Lower leg skin (tissue), 3 donors: ENCODE measurements around the gene AGPAT2.

Experiments
- POLR2A ChIP-seq, 2 donors: fragments of 450-650 bp; IDR thresholded peaks; one replicate each; pipeline ENCODE4 v1.6.1; 2016 to 2017; ENCODE audit warnings: antibody characterized with exemption in 2 of 2, mild to moderate bottlenecking in 1 of 2, moderate library complexity in 1 of 2
- TF ChIP-seq, protein P1 (sequence below), 3 donors: fragments of 450-650 bp; IDR thresholded peaks; one replicate each; pipeline ENCODE4 v1.5.1; 2016; ENCODE audit warnings: antibody characterized with exemption in 3 of 3, mild to moderate bottlenecking in 3 of 3, moderate library complexity in 2 of 3

- TF ChIP-seq, protein P1, sequence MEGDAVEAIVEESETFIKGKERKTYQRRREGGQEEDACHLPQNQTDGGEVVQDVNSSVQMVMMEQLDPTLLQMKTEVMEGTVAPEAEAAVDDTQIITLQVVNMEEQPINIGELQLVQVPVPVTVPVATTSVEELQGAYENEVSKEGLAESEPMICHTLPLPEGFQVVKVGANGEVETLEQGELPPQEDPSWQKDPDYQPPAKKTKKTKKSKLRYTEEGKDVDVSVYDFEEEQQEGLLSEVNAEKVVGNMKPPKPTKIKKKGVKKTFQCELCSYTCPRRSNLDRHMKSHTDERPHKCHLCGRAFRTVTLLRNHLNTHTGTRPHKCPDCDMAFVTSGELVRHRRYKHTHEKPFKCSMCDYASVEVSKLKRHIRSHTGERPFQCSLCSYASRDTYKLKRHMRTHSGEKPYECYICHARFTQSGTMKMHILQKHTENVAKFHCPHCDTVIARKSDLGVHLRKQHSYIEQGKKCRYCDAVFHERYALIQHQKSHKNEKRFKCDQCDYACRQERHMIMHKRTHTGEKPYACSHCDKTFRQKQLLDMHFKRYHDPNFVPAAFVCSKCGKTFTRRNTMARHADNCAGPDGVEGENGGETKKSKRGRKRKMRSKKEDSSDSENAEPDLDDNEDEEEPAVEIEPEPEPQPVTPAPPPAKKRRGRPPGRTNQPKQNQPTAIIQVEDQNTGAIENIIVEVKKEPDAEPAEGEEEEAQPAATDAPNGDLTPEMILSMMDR (IDR thresholded peaks at IDR 0.05) = no peak
- TF ChIP-seq POLR2A (IDR thresholded peaks at IDR 0.05) = no peak
Observed at GRCh38 chr9:136671646-136672430, 15.4 kb downstream of the AGPAT2 start.
